Right lung (tissue), 5 donors: ENCODE results near the gene MAP2K6. TPM values are rescaled to one million over a fixed set of nuclear protein-coding genes. Genes with fewer than 3 reads are reported as not detected.

Source experiments
- DNase-seq, 2 donors: peaks; one replicate each; pipeline ENCODE4 v3.0.0-alpha.2; 2013
- polyA plus RNA-seq, 5 donors: library from polyadenylated mRNA; unstranded; fragments of 120-200 nt; gene quantifications; one replicate each; pipeline versions ENCODE4 v1.2.1 to v1.2.3, GENCODE V29; 2013; ENCODE audit warnings: inconsistent platforms in 1 of 5, low replicate concordance in 1 of 5; ENCODE audit not compliant: insufficient read length in 5 of 5, insufficient read depth in 1 of 5

Gene MAP2K6
- polyA plus RNA-seq, 5 donors, result 14.5 to 25.0 (median 23.4) TPM

DNA sequence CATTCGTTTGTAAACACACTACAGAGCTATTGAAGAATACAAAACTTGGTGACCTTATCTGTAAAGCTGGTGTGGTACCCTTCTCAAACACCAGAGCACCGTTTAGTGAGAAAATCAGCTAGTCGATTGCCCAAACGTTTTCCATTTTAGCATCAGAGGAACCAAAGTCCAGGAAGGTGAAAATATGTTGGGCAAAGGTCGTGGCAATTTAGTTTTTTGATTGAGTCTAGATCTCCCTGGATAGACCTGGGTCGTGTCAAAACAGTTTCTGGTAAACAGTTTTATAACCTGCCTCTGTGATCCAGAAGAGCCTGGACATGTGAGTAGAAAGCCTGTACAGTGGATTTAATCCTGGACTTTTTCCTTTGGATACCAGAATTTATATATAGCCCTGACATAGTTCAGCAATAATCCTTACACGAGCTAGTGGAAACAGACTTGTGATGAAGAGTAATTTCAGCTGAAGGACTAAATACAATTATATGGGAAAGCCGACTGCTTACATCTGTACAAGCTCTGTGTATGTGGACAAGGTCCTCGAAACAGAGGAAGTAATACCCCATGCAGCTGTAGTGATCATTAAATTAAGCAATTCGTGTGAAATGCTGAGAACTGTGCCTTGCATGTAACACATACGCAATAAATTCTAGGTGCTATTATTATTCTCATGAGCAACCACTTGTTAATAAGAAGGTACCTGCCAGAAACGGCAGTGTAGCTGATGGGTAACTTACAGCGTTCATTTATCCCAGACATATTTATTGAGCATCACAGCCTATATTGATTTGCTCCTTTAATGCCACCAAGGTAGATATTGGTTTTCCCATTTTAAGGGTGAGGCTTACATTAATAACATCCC is 72.5 kb downstream of the MAP2K6 start:
- DNase-seq, result no peak

DNA sequence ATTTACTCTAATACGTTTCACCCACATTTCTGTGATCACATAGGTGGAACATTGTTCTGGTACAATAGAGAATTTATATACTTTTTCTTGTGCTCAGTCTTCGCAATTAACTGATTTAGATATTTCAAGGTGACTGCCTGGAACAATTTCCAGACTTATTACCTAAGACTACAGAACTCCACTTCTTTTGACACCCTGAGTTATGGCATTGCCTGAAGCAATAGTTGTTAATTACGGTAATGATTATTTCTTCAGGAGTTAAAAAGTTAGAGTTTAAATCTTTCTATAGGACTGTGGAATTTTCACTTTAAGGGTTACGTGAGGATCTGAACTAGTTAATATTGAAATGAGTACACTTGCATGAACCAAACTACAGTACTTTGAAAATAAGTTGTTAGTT is 74.8 kb downstream of the MAP2K6 start:
- DNase-seq, result no peak

DNA sequence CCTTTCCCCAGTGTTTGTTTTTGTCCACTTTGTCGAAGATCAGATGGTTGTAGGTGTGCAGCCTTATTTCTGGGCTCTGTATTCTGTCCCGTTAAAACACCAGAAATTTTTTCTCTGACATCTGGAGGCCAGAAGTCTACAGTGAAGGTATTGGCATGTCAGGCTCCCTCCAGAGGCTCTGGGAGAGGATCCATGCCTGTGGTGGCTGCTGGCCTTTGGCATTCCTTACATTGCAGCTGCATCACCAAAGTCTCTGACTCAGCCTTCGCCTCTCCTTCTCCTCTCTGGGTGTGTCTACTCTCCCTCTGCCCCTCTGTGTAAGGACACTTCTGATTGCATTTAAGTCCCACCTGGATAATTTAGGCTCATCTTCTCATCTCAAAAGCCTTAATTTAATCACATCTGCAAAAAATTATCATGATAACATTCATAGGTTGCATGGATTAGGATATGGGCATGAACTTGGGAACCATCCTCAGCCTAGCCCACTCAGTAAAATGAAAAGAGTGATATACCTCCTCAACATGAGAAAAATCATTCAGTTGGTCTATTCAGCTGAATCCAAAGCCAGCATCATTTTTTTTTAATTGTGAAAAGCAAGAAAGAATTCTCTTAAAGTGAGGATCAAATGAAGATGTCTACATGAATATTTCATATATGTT is 78.0 kb downstream of the MAP2K6 start:
- no peak for DNase-seq

DNA sequence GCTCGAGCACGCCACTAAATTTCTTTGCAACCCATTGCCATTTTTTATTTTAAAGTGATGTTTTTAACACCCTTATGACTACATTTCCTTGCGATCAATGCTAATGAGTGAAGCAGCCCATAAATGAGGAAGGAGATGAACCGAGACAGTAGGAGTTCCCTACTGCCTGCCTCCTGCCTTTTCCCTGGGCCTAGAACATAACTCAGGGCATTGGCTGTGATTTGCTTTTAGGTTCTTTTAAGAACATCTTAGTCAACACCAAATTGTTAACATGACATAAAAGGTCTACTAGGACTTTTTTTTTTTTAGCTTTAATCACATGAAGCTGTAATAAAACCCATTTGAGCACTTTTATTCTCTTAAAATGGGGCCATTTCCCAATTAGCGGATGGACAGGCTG is 81.3 kb downstream of the MAP2K6 start:
- DNase-seq, result no peak

DNA sequence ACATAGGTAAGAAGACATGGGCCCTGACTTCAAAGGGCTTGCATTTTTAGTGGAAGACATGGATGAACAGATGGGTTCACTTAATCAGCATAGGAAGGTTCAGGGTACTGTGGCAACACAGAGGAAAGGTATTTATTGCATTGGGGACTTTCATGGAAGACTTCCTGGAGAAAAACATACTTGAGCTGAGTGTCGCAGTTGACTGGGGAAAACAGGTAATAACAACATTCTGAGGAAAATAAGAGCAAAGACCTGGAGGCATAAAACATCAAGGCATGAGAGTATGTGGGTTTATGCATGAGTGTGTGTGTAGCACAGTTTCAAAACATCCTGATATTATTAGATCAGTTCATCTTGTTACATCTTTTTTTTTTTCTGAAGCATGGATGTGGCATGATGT is 82.7 kb downstream of the MAP2K6 start:
- DNase-seq, result no peak

DNA sequence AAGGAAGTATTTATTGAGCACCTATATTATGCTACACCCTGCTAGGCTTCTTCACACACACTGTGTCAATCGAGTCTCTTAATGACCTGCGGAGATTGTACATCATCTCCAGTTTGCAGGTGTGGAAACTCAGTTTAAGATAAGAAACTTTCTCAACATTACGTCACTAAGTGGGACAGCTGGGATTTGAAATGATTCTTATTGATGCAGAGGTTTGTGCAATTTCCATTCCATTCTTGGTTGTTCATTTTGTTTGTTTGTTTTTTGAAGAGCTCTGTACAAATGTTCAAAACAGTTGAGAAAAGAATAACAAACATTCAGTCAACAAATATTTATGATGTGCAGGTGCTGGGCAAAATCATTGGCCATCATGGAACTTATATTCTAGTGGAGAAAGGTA is 84.8 kb downstream of the MAP2K6 start:
- no peak for DNase-seq

- peak; percentile 27 to 30 for DNase-seq
These were observed 86.5 kb downstream of the MAP2K6 start for GRCh38 chr17:69500911-69501429.

- DNase-seq, result peak; percentile 70 to 74
These were observed 87.3 kb downstream of the MAP2K6 start for GRCh38 chr17:69501591-69502468.

GRCh38 chr17:69503711-69504110 is 89.2 kb downstream of the MAP2K6 start:
- no peak for DNase-seq

GRCh38 chr17:69505740-69506139 is 91.2 kb downstream of the MAP2K6 start:
- DNase-seq, result no peak

DNA sequence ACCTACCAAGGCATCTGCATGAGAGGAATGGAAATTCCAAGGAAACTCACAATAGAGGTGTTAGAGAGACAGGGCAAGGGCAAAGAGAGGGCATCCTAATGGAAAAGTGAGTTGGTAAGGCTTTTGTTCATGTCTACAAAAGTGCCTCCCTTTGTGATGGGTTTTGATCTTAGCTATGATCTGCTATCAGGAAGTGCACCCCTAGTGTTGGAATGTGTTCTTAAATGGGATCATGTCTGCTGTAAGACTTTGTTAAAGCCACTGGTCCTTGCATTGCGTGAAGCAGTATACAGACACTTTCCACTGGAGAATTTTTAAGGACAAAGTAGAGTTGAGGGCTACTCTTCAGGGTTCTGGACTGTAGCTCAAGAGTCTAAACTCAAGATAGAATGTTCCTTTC is 92.0 kb downstream of the MAP2K6 start:
- no peak for DNase-seq

GRCh38 chr17:69508814-69509213 is 94.3 kb downstream of the MAP2K6 start:
- no peak for DNase-seq

DNA sequence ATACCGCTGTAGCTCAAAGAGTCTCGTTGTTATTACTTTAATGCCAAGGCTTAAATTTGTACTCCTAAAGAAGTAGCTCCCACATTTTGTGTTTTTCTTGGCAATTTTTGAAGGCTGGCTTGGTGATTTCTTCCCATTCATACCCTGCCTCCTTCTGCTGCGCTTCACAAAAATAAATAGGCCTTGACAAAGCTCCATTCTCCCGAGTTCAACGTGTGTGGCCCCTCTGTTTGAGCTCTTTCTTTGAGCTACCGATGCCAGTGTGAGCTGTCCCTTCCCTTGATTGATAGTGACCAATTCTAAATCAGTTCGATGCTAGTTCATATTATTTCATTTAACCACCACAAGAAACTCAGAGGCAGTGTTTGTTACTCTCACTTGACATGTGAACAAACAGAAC is 96.8 kb downstream of the MAP2K6 start:
- no peak for DNase-seq

DNA sequence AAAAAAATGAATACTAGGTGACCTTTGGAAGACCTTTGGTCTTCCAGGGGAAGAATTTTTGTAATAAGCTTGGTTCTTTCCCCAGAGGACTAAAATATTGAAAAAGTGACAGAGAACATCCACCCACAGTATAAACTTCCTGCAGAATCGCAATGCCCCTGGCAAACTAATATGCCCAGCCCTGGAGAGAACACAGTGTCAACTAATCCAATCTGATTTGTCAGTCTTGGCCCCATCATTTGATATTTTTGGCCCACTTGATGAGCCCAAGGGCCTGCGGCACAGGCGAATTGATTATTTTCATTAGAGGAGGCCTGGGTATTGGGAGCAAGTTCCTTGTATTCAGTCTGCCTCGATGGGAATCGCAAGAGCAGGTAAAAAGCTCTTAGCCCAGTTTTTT is 98.4 kb downstream of the MAP2K6 start:
- no peak for DNase-seq

- no peak for DNase-seq
These were observed 101.7 kb downstream of the MAP2K6 start for GRCh38 chr17:69516225-69516624.

GRCh38 chr17:69516911-69517310 is 102.4 kb downstream of the MAP2K6 start:
- no peak for DNase-seq

DNA sequence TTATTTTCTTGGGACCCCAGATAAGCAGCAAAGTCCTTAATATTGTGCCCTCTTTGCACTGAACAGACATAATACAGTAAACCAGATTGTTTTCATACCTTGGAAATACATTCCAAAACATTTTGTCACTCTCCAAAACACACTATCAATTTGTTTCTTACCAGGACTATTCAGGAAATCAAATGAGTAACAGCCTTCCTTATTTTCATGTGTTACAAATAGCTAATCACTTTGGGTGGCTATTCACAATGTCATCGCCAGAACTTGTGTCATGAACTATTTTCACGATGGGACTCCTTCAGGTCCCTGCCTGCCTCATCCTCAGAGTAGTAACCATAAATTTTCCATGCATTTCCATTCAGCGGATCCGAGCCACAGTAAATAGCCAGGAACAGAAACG is 104.5 kb downstream of the MAP2K6 start:
- no peak for DNase-seq

- DNase-seq, result peak in 1 of 2 donors; percentile 37
These were observed 108.9 kb downstream of the MAP2K6 start for GRCh38 chr17:69523244-69523861.

DNA sequence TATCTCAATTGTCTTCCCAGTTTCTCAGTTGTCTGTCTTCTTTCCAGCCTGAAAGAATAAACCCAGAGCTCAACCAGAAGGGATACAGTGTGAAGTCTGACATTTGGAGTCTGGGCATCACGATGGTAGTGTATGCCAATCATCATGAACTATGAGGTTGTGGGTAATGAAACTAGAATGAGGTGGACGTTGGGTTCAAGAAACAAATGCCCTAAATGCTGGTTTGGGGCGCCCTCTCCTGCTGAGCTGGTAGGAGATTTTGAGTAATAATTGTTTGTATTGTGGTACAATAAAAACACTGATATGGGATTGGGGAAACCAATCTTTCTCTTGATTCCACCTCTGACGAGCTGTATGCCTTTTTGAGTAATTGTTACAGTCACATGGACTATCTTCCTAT is 110.4 kb downstream of the MAP2K6 start:
- DNase-seq, result no peak

- DNase-seq, result peak; percentile 17 to 50
These were observed 111.7 kb downstream of the MAP2K6 start for GRCh38 chr17:69525920-69526841.
